ENCODE data around the gene AMPH.
"Not testable (repeated sequence)": the region's sequence is repeated elsewhere in the genome, so short reads cannot be mapped to it uniquely, and the experiment has no call there.

DNA sequence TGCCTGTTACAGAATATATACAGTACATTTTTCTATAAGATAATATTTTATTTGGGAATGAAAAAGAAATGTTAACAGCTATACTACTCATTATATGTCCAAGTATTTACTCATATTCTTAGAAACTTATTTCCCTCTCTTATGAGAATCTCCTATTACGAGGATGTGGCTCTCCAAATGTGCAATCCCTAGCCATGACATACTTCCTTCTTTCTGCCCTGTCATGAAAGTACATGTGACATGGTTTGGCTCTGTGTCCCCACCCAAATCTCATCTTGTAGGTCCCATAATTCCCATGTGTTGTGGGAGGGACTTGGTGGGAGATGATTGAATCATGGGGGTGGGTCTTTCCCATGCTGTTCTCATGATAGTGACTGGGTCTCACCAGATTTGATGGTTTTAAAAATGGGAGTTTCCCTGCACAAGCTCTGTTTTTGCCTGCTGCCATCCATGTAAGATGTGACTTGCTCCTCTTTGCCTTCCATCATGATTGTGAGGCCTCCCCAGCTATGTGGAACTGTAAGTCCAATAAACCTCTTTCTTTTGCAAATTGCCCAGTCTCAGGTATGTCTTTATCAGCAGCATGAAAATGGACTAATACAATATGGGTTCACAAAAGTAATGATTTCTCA, 235.1 kb downstream of the AMPH start:
- TF ChIP-seq, protein P1, sequence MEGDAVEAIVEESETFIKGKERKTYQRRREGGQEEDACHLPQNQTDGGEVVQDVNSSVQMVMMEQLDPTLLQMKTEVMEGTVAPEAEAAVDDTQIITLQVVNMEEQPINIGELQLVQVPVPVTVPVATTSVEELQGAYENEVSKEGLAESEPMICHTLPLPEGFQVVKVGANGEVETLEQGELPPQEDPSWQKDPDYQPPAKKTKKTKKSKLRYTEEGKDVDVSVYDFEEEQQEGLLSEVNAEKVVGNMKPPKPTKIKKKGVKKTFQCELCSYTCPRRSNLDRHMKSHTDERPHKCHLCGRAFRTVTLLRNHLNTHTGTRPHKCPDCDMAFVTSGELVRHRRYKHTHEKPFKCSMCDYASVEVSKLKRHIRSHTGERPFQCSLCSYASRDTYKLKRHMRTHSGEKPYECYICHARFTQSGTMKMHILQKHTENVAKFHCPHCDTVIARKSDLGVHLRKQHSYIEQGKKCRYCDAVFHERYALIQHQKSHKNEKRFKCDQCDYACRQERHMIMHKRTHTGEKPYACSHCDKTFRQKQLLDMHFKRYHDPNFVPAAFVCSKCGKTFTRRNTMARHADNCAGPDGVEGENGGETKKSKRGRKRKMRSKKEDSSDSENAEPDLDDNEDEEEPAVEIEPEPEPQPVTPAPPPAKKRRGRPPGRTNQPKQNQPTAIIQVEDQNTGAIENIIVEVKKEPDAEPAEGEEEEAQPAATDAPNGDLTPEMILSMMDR (IDR thresholded peaks at IDR 0.05) = not testable (repeated sequence)
- TF ChIP-seq POLR2A (IDR thresholded peaks at IDR 0.05) = not testable (repeated sequence)

Data from uterus (tissue), 2 donors.